AG04450 (cell line): Measurements from ENCODE around the gene FAM53B. TPM values are rescaled to one million over a fixed set of nuclear protein-coding genes. Genes with fewer than 3 reads are reported as not detected.

Source experiments
- CTCF ChIA-PET: fragments of 300-600, 350-600 bp; formaldehyde crosslinking; extraction: SDS; loops from one replicate; lab custom pipeline; 2022; ENCODE audit warnings: antibody characterized with exemption, inconsistent platforms; lab: Charles Lee
- POLR2A ChIA-PET: fragments of 350-600 bp; formaldehyde crosslinking; extraction: SDS; loops from one replicate; lab custom pipeline; 2021; ENCODE audit warnings: antibody characterized with exemption, inconsistent platforms; lab: Yijun Ruan, JAX
- DNase-seq: peaks from one replicate; pipeline ENCODE4 v3.0.0-alpha.2; 2011; ENCODE audit warnings: low read depth, low spot score
- H3K27ac ChIP-seq: one replicate; pipeline ENCODE4 v1.5.1; 2012; ENCODE audit warnings: low read depth, low read length, control low read depth
- H3K27me3 ChIP-seq: one replicate; pipeline ENCODE4 v1.6.0; 2012; ENCODE audit warnings: low read length; ENCODE audit not compliant: control insufficient read depth, insufficient read depth
- H3K4me3 ChIP-seq: 2 replicates; pipeline ENCODE4 v1.5.1; 2011; ENCODE audit warnings: mild to moderate bottlenecking, low read depth, low read length, control low read depth
- H3K9me3 ChIP-seq: 2 replicates; pipeline ENCODE4 v1.5.1; 2012; ENCODE audit warnings: low read length; ENCODE audit not compliant: control insufficient read depth, insufficient read depth
- CTCF ChIP-seq: IDR thresholded peaks from 2 replicates; pipeline ENCODE4 v1.5.1; 2011; ENCODE audit warnings: low read depth, low read length, control low read depth, inconsistent platforms
- polyA plus RNA-seq: library from polyadenylated mRNA; depleted of rRNA; stranded (reverse); fragments of >200 nt; gene quantifications from 2 replicates; pipeline ENCODE4 v1.2.3, GENCODE V29; 2011

FAM53B gene
- polyA plus RNA-seq, 1 experiment, result 4.1 TPM

GRCh38 chr10:124703778-124704427, 40.3 kb downstream of the FAM53B start:
- DNase-seq, result no peak
- POLR2A ChIA-PET, result no interaction called here
- TF ChIP-seq CTCF, result no peak
- Histone ChIP-seq H3K9me3 (no peaks in the 10 kb centered on the region), H3K4me3 (no peak overlapping the region), H3K27ac (no peak overlapping the region), H3K27me3 (no peaks in the 10 kb centered on the region)
- CTCF ChIA-PET, result no interaction called here

GRCh38 chr10:124703372-124703771, 40.8 kb downstream of the FAM53B start:
- ChIA-PET CTCF (no interaction called here), POLR2A (no interaction called here)
- DNase-seq, result no peak
- Histone ChIP-seq H3K27ac (no peak overlapping the region), H3K4me3 (no peak overlapping the region), H3K9me3 (no peaks in the 10 kb centered on the region), H3K27me3 (no peaks in the 10 kb centered on the region)
- no peak for TF ChIP-seq CTCF

GRCh38 chr10:124701881-124702656, 42.1 kb downstream of the FAM53B start:
- CTCF ChIA-PET, result interaction anchor here (2.1 kb wide), 1 partner anchor 39 kb away, joined by 15 read pairs; no protein-coding TSS in a partner anchor
- no peak overlapping the region for H3K4me3 ChIP-seq
- POLR2A ChIA-PET, result no interaction called here
- H3K9me3 ChIP-seq, result no peaks in the 10 kb centered on the region; the same call in 1 of the 2 replicates
- DNase-seq, result no peak
- no peak for TF ChIP-seq CTCF
- peak overlapping the region; percentile 23 for H3K27ac ChIP-seq
- no peaks in the 10 kb centered on the region for H3K27me3 ChIP-seq

- DNase-seq, result peak; percentile 11
- H3K4me3 ChIP-seq, result no peak overlapping the region
- CTCF ChIA-PET, result interaction anchor here (2.1 kb wide), 1 partner anchor 40 kb away, joined by 15 read pairs; no protein-coding TSS in a partner anchor
- no peaks in the 10 kb centered on the region for H3K27me3 ChIP-seq
- peak overlapping the region; percentile 31 for H3K27ac ChIP-seq
- POLR2A ChIA-PET, result no interaction called here
- no peak for TF ChIP-seq CTCF
- H3K9me3 ChIP-seq, result no peaks in the 10 kb centered on the region; the same call in 1 of the 2 replicates
Measured at GRCh38 chr10:124701435-124701834, 42.7 kb downstream of the FAM53B start.

- Histone ChIP-seq H3K27me3 (no peaks in the 10 kb centered on the region), H3K4me3 (no peak overlapping the region), H3K27ac (peak overlapping the region; percentile 39), H3K9me3 (no peaks in the 10 kb centered on the region; the same call in 1 of the 2 replicates)
- POLR2A ChIA-PET, result no interaction called here
- DNase-seq, result no peak
- CTCF ChIA-PET, result interaction anchor here (2.1 kb wide), 1 partner anchor 40 kb away, joined by 15 read pairs; no protein-coding TSS in a partner anchor
- no peak for TF ChIP-seq CTCF
Measured at GRCh38 chr10:124701038-124701365, 43.2 kb downstream of the FAM53B start.
